T-helper 17 cell (primary cell): ENCODE measurements around the gene RAVER2. TPM values are rescaled to one million over a fixed set of nuclear protein-coding genes. Genes with fewer than 3 reads are reported as not detected.

Source experiments
- ATAC-seq: fragments of 150-1000 bp; cut with Tn5 transposase; 2 replicates; pipeline ENCODE4 v1.10.0; 2021; ENCODE audit warnings: mild to moderate bottlenecking, moderate library complexity
- DNase-seq, 3 donors: peaks; one replicate each; pipeline versions ENCODE4 v3.0.0 to v3.0.0-alpha.2; 2020 to 2021
- H3K9me3 ChIP-seq: one replicate; pipeline ENCODE4 v1.7.0; 2013; ENCODE audit warnings: low read length, mild to moderate bottlenecking; ENCODE audit not compliant: control insufficient read depth, poor library complexity, severe bottlenecking
- H3K27ac Mint-ChIP-seq: one replicate; pipeline ENCODE4 v1.8.0; 2022; ENCODE audit warnings: mild to moderate bottlenecking, moderate library complexity, mixed read lengths
- H3K27me3 Mint-ChIP-seq: one replicate; pipeline ENCODE4 v1.8.0; 2022; ENCODE audit warnings: mixed read lengths
- H3K36me3 Mint-ChIP-seq: one replicate; pipeline ENCODE4 v1.8.0; 2022; ENCODE audit warnings: low read depth, mixed read lengths
- H3K4me1 Mint-ChIP-seq: one replicate; pipeline ENCODE4 v1.8.0; 2022; ENCODE audit warnings: mild to moderate bottlenecking, mixed read lengths
- H3K4me3 Mint-ChIP-seq: one replicate; pipeline ENCODE4 v1.8.0; 2022; ENCODE audit warnings: mild to moderate bottlenecking, moderate library complexity, mixed read lengths
- total RNA-seq, 4 donors: library from RNA in 2 of 4; stranded (reverse) in 2 of 4; gene quantifications; one replicate each; pipeline ENCODE4 v1.2.3 and lab custom pipeline; 2022 to 2026

Gene RAVER2
- total RNA-seq, 2 donors from 2014 or later, result 1.5 to 1.6 TPM

DNA sequence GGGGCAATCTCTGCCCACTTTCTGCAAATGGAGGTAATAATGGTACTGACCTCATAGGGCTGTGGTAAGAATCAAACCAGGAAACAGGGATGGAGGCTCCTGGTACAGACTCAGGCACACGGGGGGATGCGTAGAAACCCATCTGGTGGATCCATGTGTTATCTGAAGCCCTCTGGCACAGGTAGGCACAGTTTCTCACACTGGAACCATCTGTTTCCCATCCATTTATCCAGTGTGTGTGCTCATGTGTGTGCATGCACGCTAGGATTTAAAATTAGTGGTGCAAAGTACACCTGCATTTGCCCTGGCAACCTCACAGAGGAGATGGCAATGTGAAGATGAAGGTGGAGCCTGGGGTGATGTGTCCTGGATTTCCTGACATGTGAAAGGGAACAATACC, 103.3 kb downstream of the RAVER2 start:
- DNase-seq, result no peak
- H3K27ac Mint-ChIP-seq, result peak overlapping the region; percentile 43

DNA sequence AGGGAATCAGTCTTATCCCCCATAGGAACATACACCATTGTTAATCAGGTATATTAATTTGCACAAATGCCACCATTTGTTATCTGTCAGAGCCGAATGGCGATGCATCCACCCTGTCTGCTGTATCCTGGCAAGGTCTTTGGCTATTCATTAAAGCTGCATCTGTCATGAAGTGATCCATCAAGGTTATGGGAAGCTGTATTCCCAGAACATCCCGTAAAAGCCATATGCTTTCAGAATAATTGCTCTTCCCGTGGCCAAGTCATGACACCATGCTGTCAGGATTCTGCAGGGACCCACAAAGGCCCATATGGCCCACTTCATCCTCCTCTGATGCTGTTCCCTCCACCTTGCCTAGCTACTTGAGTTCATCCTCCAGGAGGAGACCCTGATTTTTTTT, 103.9 kb downstream of the RAVER2 start:
- peaks cover 4% of the 10 kb centered on the region for H3K36me3 Mint-ChIP-seq
- no peak for ATAC-seq
- peak overlapping the region; percentile 89 for H3K27ac Mint-ChIP-seq
- DNase-seq, result no peak
- H3K4me1 Mint-ChIP-seq, result peaks cover 7% of the 10 kb centered on the region
- H3K4me3 Mint-ChIP-seq, result no peak overlapping the region
- H3K9me3 ChIP-seq, result no peaks in the 10 kb centered on the region
- H3K27me3 Mint-ChIP-seq, result no peaks in the 10 kb centered on the region

More for the DNA sequence above, 103.3 kb downstream of the RAVER2 start:
- H3K4me1 Mint-ChIP-seq, result peaks cover 7% of the 10 kb centered on the region
- no peaks in the 10 kb centered on the region for H3K27me3 Mint-ChIP-seq
- no peak for ATAC-seq
- peaks cover 4% of the 10 kb centered on the region for H3K36me3 Mint-ChIP-seq
- H3K9me3 ChIP-seq, result no peaks in the 10 kb centered on the region
- H3K4me3 Mint-ChIP-seq, result no peak overlapping the region

DNA sequence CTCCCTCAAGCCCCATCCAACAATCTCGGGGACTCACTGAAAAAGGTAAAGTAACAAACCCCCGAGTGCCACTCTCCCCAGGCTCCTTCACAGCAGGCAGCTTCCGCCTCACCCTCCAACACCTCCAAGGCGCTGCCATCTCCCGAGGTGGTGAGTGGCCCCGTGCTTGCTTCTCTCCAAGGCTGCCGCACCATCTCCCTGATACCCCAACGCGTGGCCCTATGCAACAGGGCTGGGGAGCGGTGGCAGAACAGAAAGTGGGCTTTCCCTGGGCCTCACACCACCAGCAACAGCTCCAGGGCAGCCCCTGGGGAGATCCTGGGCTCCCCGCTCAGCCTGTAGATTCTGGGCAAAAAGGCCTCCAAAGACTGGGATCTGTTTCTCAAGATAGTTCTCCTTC, 105.1 kb downstream of the RAVER2 start:
- peaks cover 7% of the 10 kb centered on the region for H3K4me1 Mint-ChIP-seq
- peak overlapping the region; percentile 89 for H3K27ac Mint-ChIP-seq
- DNase-seq (no peak), ATAC-seq (no peak)
- H3K27me3 Mint-ChIP-seq, result no peaks in the 10 kb centered on the region
- no peaks in the 10 kb centered on the region for H3K9me3 ChIP-seq
- no peak overlapping the region for H3K4me3 Mint-ChIP-seq
- peaks cover 7% of the 10 kb centered on the region for H3K36me3 Mint-ChIP-seq

DNA sequence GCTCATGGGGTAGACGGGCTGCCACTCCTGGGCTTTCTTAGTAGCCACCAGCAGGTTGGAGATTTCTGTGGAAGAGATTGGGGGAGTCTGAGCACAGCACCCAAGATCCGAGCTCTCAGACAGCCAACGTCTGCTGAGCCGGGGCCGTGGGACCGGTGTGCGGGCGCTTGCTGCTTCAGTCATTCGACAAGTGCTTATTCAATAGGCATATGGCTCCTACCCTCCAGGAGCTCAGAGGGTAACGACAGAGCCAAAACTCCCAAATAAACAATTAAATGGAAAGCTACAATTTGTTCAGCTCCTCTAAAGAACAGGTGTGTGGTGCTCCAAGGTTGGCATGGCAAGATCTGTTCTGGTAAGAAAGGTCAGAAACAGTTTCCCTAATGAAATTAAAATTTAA, 106.0 kb downstream of the RAVER2 start:
- no peaks in the 10 kb centered on the region for H3K9me3 ChIP-seq
- Mint-ChIP-seq H3K27me3 (no peaks in the 10 kb centered on the region), H3K27ac (peak overlapping the region; percentile 89), H3K4me3 (no peak overlapping the region), H3K36me3 (peaks cover 7% of the 10 kb centered on the region), H3K4me1 (peaks cover 8% of the 10 kb centered on the region)
- no peak for ATAC-seq
- DNase-seq, result no peak

DNA sequence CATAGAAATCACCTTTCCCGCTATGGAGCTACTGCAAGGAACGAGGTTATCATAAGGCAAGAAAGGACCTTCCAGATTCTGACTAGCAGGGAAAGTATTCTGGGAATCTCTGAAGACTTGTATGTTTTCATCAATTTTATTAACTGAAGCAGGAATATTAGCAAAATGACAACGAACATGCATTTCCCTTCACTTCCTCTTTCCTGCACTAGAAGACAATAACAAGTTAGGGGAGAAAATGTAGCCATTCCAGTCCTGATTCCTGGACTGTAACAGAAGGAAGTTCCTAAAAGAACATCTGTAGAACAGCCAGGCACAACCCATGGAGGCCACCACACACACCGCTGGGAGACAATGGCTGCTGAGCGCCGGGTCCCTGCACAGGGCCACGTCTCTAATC, 106.8 kb downstream of the RAVER2 start:
- ATAC-seq (no peak), DNase-seq (no peak)
- Mint-ChIP-seq H3K4me1 (peaks cover 3% of the 10 kb centered on the region), H3K4me3 (peak overlapping the region; percentile 59), H3K27ac (peak overlapping the region; percentile 89), H3K36me3 (peaks cover 7% of the 10 kb centered on the region), H3K27me3 (no peaks in the 10 kb centered on the region)
- no peaks in the 10 kb centered on the region for H3K9me3 ChIP-seq

DNA sequence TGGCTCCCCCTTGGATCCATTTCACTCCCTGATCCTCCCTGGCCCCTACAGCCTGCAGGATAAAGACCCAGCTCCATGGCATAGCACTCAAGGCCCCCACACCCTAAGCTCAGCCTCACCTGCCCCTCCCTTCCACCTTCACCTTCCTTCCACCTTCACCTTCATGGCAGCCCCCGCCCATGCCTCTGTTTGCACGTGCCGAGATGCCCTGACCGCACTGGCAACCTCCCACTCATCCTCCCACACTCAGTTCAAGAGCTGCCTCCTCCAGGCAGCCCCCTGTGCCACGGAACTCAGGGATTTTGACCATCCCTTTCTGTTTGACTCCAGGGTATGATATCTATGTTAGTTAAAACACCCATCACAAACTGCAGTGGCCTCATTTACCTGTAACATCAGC, 109.8 kb downstream of the RAVER2 start:
- peaks cover 8% of the 10 kb centered on the region for H3K4me1 Mint-ChIP-seq
- peak overlapping the region; percentile 56 for H3K4me3 Mint-ChIP-seq
- H3K36me3 Mint-ChIP-seq, result peaks cover 18% of the 10 kb centered on the region
- ATAC-seq (no peak), DNase-seq (no peak)
- no peaks in the 10 kb centered on the region for H3K27me3 Mint-ChIP-seq
- H3K9me3 ChIP-seq, result no peaks in the 10 kb centered on the region
- peak overlapping the region; percentile 83 for H3K27ac Mint-ChIP-seq

DNA sequence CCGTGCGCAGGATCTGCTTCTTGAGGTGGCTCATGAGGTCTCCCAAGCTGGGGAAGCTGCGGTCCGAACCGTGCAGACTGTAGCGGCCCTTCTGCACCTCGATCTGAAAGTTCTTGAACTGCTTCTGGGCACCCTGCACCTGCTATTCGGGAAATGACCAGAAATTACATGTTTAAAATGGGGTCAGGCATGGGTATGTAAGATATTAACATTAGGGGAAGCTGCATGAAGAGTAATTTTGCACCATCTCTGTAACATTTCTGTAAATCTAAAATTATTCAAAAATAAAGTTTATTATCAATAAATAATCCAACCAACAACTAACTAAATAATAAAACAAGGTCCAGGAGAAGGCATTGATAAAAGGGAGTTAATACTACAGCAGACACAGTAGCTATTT, 110.7 kb downstream of the RAVER2 start:
- no peaks in the 10 kb centered on the region for H3K27me3 Mint-ChIP-seq

DNA sequence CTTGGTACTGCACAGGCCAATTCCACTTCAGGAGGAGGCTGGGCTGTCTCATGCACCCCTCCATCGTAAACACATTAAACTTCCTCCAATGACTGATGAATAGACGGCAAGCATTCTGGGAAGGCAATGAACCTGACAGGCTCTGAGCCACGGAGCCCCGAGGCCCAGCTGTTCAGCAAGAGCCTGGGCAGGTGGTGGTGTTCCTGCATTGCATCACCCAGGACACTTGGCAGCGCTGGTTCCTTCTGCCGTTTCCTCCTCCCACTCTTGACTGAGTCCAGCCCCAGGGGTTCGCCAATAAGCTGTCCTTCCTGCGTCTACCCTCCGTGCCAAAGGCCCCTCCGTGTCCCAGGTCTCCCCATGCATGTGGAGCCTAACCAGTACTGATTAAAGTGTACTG, 111.7 kb downstream of the RAVER2 start:
- Mint-ChIP-seq H3K27ac (peak overlapping the region; percentile 83), H3K36me3 (peaks cover 23% of the 10 kb centered on the region), H3K4me1 (peaks cover 17% of the 10 kb centered on the region), H3K27me3 (no peaks in the 10 kb centered on the region), H3K4me3 (peak overlapping the region; percentile 50)
- ATAC-seq (no peak), DNase-seq (no peak)
- H3K9me3 ChIP-seq, result no peaks in the 10 kb centered on the region

More for the DNA sequence above, 110.7 kb downstream of the RAVER2 start:
- DNase-seq (no peak), ATAC-seq (no peak)
- Mint-ChIP-seq H3K4me3 (peak overlapping the region; percentile 15), H3K27ac (peak overlapping the region; percentile 83), H3K36me3 (peaks cover 18% of the 10 kb centered on the region), H3K4me1 (peaks cover 10% of the 10 kb centered on the region)
- no peaks in the 10 kb centered on the region for H3K9me3 ChIP-seq

DNA sequence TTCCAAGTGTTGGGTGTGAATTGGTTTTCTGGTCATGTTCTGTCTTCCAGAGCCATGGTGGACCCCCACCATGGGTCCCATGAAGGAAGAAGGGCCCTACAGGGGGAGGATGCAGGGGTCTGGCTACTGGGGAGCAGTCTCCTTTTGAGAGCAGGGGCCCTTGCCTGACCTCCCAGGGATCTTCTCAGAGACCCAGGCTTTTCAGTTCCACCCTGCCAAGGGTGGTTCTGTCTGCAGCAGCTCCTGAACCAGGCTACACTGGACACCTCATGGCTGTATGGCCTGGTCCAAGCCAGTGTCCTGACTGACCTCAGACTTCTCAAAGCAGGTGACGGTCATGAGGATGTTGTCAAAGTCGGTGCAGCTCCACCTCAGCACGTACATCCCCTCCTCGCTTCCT, 112.5 kb downstream of the RAVER2 start:
- H3K9me3 ChIP-seq, result no peaks in the 10 kb centered on the region
- no peak for DNase-seq
- peaks cover 23% of the 10 kb centered on the region for H3K36me3 Mint-ChIP-seq
- peak overlapping the region; percentile 51 for H3K27ac Mint-ChIP-seq
- no peak for ATAC-seq
- H3K4me1 Mint-ChIP-seq, result peaks cover 17% of the 10 kb centered on the region
- H3K27me3 Mint-ChIP-seq, result no peaks in the 10 kb centered on the region
- H3K4me3 Mint-ChIP-seq, result no peak overlapping the region

DNA sequence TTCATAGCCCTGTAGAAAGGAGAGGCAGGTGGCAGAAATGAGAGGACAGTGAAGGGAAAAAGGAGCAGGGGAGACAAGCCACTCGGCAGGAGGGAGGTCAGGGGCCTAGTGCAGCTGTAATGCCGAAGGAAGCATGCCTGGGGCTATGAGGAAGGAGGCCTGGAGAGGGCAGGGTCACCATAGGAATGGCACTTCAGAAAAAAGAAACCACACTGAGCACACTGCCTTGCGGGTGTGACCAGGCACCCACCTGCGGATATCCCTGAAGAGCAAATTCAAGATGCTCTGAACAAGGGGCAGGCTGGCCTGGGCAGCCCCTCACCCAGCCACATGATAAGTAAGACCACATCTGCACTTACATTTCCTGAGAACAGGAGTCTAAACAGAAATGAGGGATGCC, 116.7 kb downstream of the RAVER2 start:
- ATAC-seq (no peak), DNase-seq (no peak)
- peaks cover 33% of the 10 kb centered on the region for H3K4me1 Mint-ChIP-seq
- H3K36me3 Mint-ChIP-seq, result peaks cover 21% of the 10 kb centered on the region
- no peak overlapping the region for H3K4me3 Mint-ChIP-seq
- no peaks in the 10 kb centered on the region for H3K9me3 ChIP-seq
- no peaks in the 10 kb centered on the region for H3K27me3 Mint-ChIP-seq
- H3K27ac Mint-ChIP-seq, result peak overlapping the region; percentile 92

DNA sequence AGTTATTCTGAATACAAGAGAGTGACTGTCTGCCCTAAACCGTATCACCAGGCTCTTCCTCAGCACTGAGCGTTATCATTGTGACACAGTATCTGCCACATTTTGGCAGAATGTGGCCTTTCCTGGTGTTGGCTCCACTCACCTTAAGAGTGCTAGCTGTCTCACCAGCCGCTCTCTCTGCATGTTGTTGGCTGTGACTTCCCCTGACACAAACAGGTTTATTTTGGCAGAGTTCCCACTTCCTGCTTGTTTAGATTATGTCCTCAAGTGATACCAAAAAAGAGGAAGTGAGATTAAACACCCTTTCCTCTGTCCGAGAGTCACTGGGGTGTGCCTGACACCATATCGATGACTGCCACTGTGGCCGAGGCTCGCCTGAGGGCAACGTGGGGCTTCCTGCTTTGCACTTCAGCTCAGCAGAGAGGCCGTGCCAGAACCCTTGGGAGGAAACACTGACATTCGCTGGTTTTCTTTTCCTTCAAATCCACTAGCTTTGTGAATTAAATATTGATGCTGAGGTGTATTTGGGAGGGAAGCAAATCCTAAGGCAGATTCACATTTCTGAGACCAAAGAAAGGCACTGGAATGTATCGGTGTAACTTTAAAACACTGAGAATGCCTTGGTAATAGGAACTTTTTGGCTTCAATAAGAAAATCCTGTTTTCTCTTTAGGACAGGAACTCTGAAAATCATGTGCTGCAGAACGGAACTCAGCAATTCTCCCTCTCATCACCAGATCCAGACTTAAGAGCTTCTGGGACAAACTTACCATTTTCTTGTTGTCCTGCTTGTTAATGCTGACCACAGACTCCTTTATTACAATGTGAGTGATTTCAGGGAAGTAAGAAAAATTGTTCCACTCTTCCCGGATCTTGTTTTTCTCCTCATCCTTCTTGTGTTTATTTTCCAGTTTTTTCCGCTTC, 119.4 kb downstream of the RAVER2 start:
- H3K4me3 Mint-ChIP-seq, result peak overlapping the region; percentile 64
- H3K4me1 Mint-ChIP-seq, result peaks cover 37% of the 10 kb centered on the region
- H3K9me3 ChIP-seq, result no peaks in the 10 kb centered on the region
- no peaks in the 10 kb centered on the region for H3K27me3 Mint-ChIP-seq
- peak in 1 of 3 donors; percentile 20 for DNase-seq
- H3K36me3 Mint-ChIP-seq, result peaks cover 14% of the 10 kb centered on the region
- ATAC-seq, result peak; percentile 82
- H3K27ac Mint-ChIP-seq, result peak overlapping the region; percentile 83

DNA sequence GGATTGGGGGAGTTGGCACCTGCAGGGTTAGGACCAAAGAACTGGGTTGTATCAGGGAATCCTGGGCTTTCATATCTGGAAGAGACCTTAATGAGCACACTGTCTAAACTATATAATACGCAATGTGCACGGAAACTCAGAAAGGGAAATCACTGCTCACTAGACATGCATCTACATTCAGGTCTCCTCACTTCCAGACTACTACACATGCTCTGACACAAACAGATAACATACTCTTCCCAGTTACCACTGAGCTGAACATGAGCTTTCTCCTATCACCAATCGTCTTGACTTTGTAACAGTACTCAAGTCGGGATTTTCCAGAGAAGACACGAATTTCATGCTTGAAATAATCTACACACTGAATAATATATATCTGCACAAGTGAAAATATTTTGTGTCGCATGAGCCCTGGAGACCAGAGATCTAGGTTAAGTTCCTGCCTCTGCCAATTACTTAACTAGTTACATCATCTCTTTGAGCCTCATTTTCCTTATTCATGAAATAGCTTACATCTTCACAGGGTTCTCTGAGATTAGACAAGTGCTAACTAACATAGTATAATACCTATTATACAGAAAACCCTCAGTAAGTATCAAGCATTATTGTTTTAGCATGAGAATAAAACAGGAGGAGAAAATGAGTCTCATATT, 120.4 kb downstream of the RAVER2 start:
- peak overlapping the region; percentile 64 for H3K4me3 Mint-ChIP-seq
- ATAC-seq, result no peak
- H3K36me3 Mint-ChIP-seq, result peaks cover 11% of the 10 kb centered on the region
- H3K9me3 ChIP-seq, result no peaks in the 10 kb centered on the region
- H3K4me1 Mint-ChIP-seq, result peaks cover 34% of the 10 kb centered on the region
- no peaks in the 10 kb centered on the region for H3K27me3 Mint-ChIP-seq
- DNase-seq, result no peak
- H3K27ac Mint-ChIP-seq, result peak overlapping the region; percentile 83

DNA sequence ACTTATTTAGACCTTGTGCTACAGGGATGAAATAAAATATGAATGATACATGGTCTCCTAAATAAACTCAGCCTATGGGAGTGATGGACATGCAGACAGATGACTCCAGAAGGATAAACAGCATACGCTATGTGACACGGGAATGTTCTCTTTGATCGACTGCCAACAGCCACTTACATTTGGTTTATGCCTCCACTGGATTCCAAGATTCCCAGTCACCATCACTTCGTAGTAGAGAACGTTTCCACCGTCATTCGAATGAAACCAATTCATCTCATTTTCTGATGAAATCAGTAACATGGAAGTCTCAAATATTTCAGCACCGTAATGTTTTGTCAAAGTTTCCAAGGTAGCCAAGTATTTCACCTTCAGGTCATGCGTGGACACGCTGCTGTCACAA, 121.8 kb downstream of the RAVER2 start:
- peaks cover 29% of the 10 kb centered on the region for H3K4me1 Mint-ChIP-seq
- no peaks in the 10 kb centered on the region for H3K9me3 ChIP-seq
- H3K36me3 Mint-ChIP-seq, result peaks cover 9% of the 10 kb centered on the region
- no peak overlapping the region for H3K4me3 Mint-ChIP-seq
- peak overlapping the region; percentile 88 for H3K27ac Mint-ChIP-seq
- ATAC-seq (no peak), DNase-seq (no peak)
- H3K27me3 Mint-ChIP-seq, result no peaks in the 10 kb centered on the region
